Osteoblast (primary cell): ENCODE results near the gene MED20. TPM values are rescaled to one million over a fixed set of nuclear protein-coding genes. Genes with fewer than 3 reads are reported as not detected.

Source experiments
- DNase-seq: peaks from one replicate; pipeline ENCODE4 v3.0.0; 2011; ENCODE audit warnings: low spot score, mixed read lengths; ENCODE audit not compliant: insufficient read length; ENCODE audit errors: missing footprints
- H2AFZ ChIP-seq: 2 replicates; pipeline ENCODE4 v1.6.0; 2011; ENCODE audit warnings: mild to moderate bottlenecking, low read length
- H3K27ac ChIP-seq: 2 replicates; pipeline ENCODE4 v1.5.1; 2011; ENCODE audit warnings: mild to moderate bottlenecking, low read depth, low read length, moderate library complexity
- H3K27me3 ChIP-seq: 2 replicates; pipeline ENCODE4 v1.6.0; 2012; ENCODE audit warnings: mild to moderate bottlenecking, control low read depth, inconsistent platforms, low read length, moderate library complexity; ENCODE audit not compliant: insufficient read depth
- H3K36me3 ChIP-seq: 2 replicates; pipeline ENCODE4 v1.5.1; 2011; ENCODE audit warnings: mild to moderate bottlenecking, low read length, control low read depth, moderate library complexity; ENCODE audit not compliant: insufficient read depth
- H3K4me1 ChIP-seq: 2 replicates; pipeline ENCODE4 v1.5.1; 2011; ENCODE audit warnings: mild to moderate bottlenecking, low read length, control low read depth, moderate library complexity; ENCODE audit not compliant: insufficient read depth
- H3K4me2 ChIP-seq: 2 replicates; pipeline ENCODE4 v1.6.0; 2011; ENCODE audit warnings: mild to moderate bottlenecking, low read length; ENCODE audit not compliant: insufficient read depth
- H3K4me3 ChIP-seq: fragments of 200-600 bp; sonication (generic); 3 replicates; pipeline ENCODE4 v1.5.1; 2012; ENCODE audit warnings: mild to moderate bottlenecking, low read length, inconsistent platforms; ENCODE audit not compliant: insufficient read depth
- H3K79me2 ChIP-seq: 2 replicates; pipeline ENCODE4 v1.6.0; 2012; ENCODE audit warnings: mild to moderate bottlenecking, low read length, control low read depth, inconsistent platforms; ENCODE audit not compliant: insufficient read depth
- H3K9me3 ChIP-seq: 2 replicates; pipeline ENCODE4 v1.5.1; 2011; ENCODE audit warnings: low read depth, low read length, control low read depth
- H4K20me1 ChIP-seq: 2 replicates; pipeline ENCODE4 v1.6.0; 2012; ENCODE audit warnings: mild to moderate bottlenecking, low read length, control low read depth; ENCODE audit not compliant: insufficient read depth
- CTCF ChIP-seq: IDR thresholded peaks from 2 replicates; pipeline ENCODE4 v1.5.1; 2011; ENCODE audit warnings: mild to moderate bottlenecking, low read depth, low read length, moderate library complexity; ENCODE audit errors: extremely low read depth
- small RNA-seq: library from RNA; depleted of rRNA; stranded (forward); fragments of <200 nt; gene quantifications from one replicate; pipeline ENCODE3, GENCODE V24; 2012
- total RNA-seq: library from RNA; depleted of rRNA; stranded (reverse); fragments of >200 nt; gene quantifications from 2 replicates; pipeline ENCODE4 v1.2.3, GENCODE V29; 2012

Gene MED20
- total RNA-seq, 1 donor, result 30.8 TPM

DNA sequence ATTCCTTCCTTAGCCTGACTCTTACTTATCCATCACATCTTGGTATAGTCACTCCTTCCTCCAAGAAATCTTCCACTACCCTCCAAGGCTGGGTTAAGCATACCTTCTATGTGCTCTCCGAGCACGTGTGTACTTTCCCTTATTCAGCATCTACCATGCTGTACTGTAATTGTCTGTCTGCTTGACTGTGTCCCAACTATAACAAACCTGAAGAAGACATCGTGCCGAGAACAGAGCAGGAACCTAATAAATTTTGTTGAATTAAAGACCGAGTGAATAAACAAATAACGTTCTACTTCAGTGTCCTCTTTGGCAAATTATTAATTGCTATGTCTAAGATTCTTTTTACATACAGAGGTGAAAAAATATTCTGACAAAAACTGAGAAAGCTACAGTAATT lies 61.6 kb downstream of the MED20 start:
- Histone ChIP-seq H3K27ac (no peak overlapping the region), H3K4me2 (no peak overlapping the region), H4K20me1 (no peaks in the 10 kb centered on the region), H3K4me3 (no peak overlapping the region), H3K9me3 (no peaks in the 10 kb centered on the region), H3K4me1 (no peaks in the 10 kb centered on the region), H3K79me2 (no peaks in the 10 kb centered on the region), H3K36me3 (no peaks in the 10 kb centered on the region), H2AFZ (no peak overlapping the region), H3K27me3 (no peaks in the 10 kb centered on the region)
- DNase-seq, result peak; percentile 35
- TF ChIP-seq CTCF, result no peak

DNA sequence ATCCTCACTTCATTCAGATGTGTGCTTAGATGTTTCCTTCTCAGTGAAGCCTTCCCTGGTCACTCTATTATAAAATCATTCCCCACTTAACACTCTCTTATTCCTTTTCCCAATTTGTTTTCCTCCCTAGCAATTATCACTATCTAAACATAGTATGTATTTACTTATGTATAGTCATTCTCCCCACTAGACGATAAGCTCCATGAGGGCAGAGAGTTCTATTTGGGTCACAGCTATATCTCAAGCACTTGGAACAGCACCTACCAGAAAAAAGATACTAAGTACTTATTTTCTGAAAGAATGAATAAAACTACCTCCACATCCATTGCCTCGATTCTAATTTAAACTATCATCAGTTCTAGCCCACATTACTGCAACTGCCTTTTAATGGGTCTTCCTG lies 62.2 kb downstream of the MED20 start:
- TF ChIP-seq CTCF, result no peak
- Histone ChIP-seq H4K20me1 (no peaks in the 10 kb centered on the region), H3K36me3 (no peaks in the 10 kb centered on the region)

More for the DNA sequence above, 62.2 kb downstream of the MED20 start:
- Histone ChIP-seq H3K4me2 (no peak overlapping the region), H3K27ac (no peak overlapping the region), H3K27me3 (no peaks in the 10 kb centered on the region), H3K9me3 (no peaks in the 10 kb centered on the region), H3K4me3 (no peak overlapping the region), H2AFZ (no peak overlapping the region), H3K79me2 (no peaks in the 10 kb centered on the region), H3K4me1 (no peaks in the 10 kb centered on the region)
- peak; percentile 42 for DNase-seq

Small RNA genes lying within 50 kb of the gene (small RNA-seq; reads per million reads assigned to genes)
- gene RF00019, result not detected

Other genes starting within 250 kb of the MED20 start
- 5.1 and 5.6 TPM in 2 replicates for gene TFEB, start 185.5 kb downstream of the MED20 start, total RNA-seq
- gene PGC, start 173.7 kb downstream of the MED20 start, total RNA-seq, result not detected in 2 replicates
- gene FRS3, start 141.2 kb downstream of the MED20 start, total RNA-seq, result 1.5 and 1.8 TPM in 2 replicates
- 0.59 TPM in 1 of 2 replicates, not detected in the other for gene PRICKLE4, start 140.4 kb downstream of the MED20 start, total RNA-seq
- gene TOMM6, start 133.4 kb downstream of the MED20 start, total RNA-seq, result 37.4 and 54.6 TPM in 2 replicates
- 3.6 and 3.8 TPM in 2 replicates for gene USP49, start 25.8 kb downstream of the MED20 start, total RNA-seq
- gene BYSL, start 360 bp upstream of the MED20 start, total RNA-seq, result 11.6 and 11.8 TPM in 2 replicates
- 17.7 and 21.0 TPM in 2 replicates for gene CCND3, start 20.7 kb upstream of the MED20 start, total RNA-seq
- gene TAF8, start 129.4 kb upstream of the MED20 start, total RNA-seq, result 16.3 and 16.5 TPM in 2 replicates
- 2.9 TPM in 2 replicates for gene C6orf132, start 221.5 kb upstream of the MED20 start, total RNA-seq